Neural cell (in vitro differentiated cells): ENCODE results near the gene ZRANB1. TPM values are rescaled to one million over a fixed set of nuclear protein-coding genes. Genes with fewer than 3 reads are reported as not detected.

Source experiments
- H2AFZ ChIP-seq: fragments of 200-600, 300-800 bp; sonication (generic), shearing (Covaris generic); 2 replicates; pipeline ENCODE4 v1.6.0; 2014; ENCODE audit warnings: low read depth, mild to moderate bottlenecking, antibody characterized with exemption, low read length, moderate library complexity
- H3F3A ChIP-seq: fragments of 200-600 bp; shearing (Covaris generic); 2 replicates; pipeline ENCODE4 v1.6.1; 2016; ENCODE audit warnings: mild to moderate bottlenecking, moderate library complexity, mixed read lengths, antibody characterized with exemption, low read length; ENCODE audit not compliant: insufficient read depth, poor library complexity, severe bottlenecking
- H3K27ac ChIP-seq: fragments of 200-600, 300-800 bp; sonication (generic), shearing (Covaris generic); 2 replicates; pipeline ENCODE4 v1.5.1; 2014; ENCODE audit warnings: mild to moderate bottlenecking, low read length, moderate library complexity
- H3K27me3 ChIP-seq: fragments of 300-800, 200-600 bp; sonication (generic), shearing (Covaris generic); 2 replicates; pipeline ENCODE4 v1.6.0; 2014; ENCODE audit warnings: mild to moderate bottlenecking, low read depth, low read length, moderate library complexity; ENCODE audit not compliant: insufficient read depth
- H3K36me3 ChIP-seq: fragments of 300-800, 200-600 bp; sonication (generic), shearing (Covaris generic); 2 replicates; pipeline ENCODE4 v1.5.1; 2014; ENCODE audit warnings: mild to moderate bottlenecking, antibody characterized with exemption, low read length, moderate library complexity; ENCODE audit not compliant: insufficient read depth
- H3K4me2 ChIP-seq: fragments of 300-800, 200-600 bp; sonication (generic), shearing (Covaris generic); 2 replicates; pipeline ENCODE4 v1.6.0; 2014; ENCODE audit warnings: mild to moderate bottlenecking, low read length
- H3K4me3 ChIP-seq: fragments of 300-800, 200-600 bp; sonication (generic), shearing (Covaris generic); 2 replicates; pipeline ENCODE4 v1.5.1; 2014; ENCODE audit warnings: mild to moderate bottlenecking, low read length, moderate library complexity
- H3K79me2 ChIP-seq: fragments of 200-600 bp; shearing (Covaris generic); replicated peaks from 2 replicates; pipeline ENCODE4 v1.6.0; 2014; ENCODE audit warnings: mild to moderate bottlenecking, low read length, moderate library complexity; ENCODE audit not compliant: insufficient read depth
- H3K9ac ChIP-seq: fragments of 300-800, 200-600 bp; sonication (generic), shearing (Covaris generic); 2 replicates; pipeline ENCODE4 v1.6.1; 2016; ENCODE audit warnings: mild to moderate bottlenecking, low read length, mixed read lengths
- H3K9me2 ChIP-seq: fragments of 200-600 bp; shearing (Covaris generic); 2 replicates; pipeline ENCODE4 v1.6.1; 2016; ENCODE audit warnings: mild to moderate bottlenecking, low read length, mixed read lengths; ENCODE audit not compliant: insufficient read depth
- H3K9me3 ChIP-seq: fragments of 200-600, 300-800 bp; sonication (generic), shearing (Covaris generic); 2 replicates; pipeline ENCODE4 v1.6.1; 2016; ENCODE audit warnings: mild to moderate bottlenecking, mixed run types, low read length, moderate library complexity, mixed read lengths
- H4K20me1 ChIP-seq: fragments of 200-600 bp; shearing (Covaris generic); 2 replicates; pipeline ENCODE4 v1.6.1; 2016; ENCODE audit warnings: mild to moderate bottlenecking, mixed run types; ENCODE audit not compliant: insufficient read depth
- CTCF ChIP-seq: fragments of 450-650 bp; IDR thresholded peaks from 2 replicates; pipeline ENCODE4 v1.5.1; 2014; ENCODE audit warnings: antibody characterized with exemption, mild to moderate bottlenecking, moderate library complexity; ENCODE audit not compliant: poor library complexity, severe bottlenecking
- EP300 ChIP-seq: fragments of 450-650 bp; conservative IDR thresholded peaks from 2 replicates; pipeline ENCODE4 v1.6.1; 2014; ENCODE audit warnings: antibody characterized with exemption, mild to moderate bottlenecking, moderate library complexity; ENCODE audit not compliant: poor library complexity, severe bottlenecking
- EZH2 ChIP-seq: fragments of 200-600, 300-800 bp; shearing (Covaris generic), sonication (generic); IDR thresholded peaks from 2 replicates; pipeline ENCODE4 v1.6.1; 2014; ENCODE audit warnings: antibody characterized with exemption, low read length, borderline replicate concordance, mild to moderate bottlenecking; ENCODE audit not compliant: insufficient read depth, poor library complexity, severe bottlenecking
- MXI1 ChIP-seq: fragments of 450-650 bp; conservative IDR thresholded peaks from 2 replicates; pipeline ENCODE4 v1.6.1; 2014; ENCODE audit warnings: antibody characterized with exemption, mild to moderate bottlenecking; ENCODE audit not compliant: poor library complexity, severe bottlenecking
- POLR2AphosphoS5 ChIP-seq: IDR thresholded peaks from 2 replicates; pipeline ENCODE4 v1.6.1; 2012
- RAD21 ChIP-seq: fragments of 450-650 bp; conservative IDR thresholded peaks from 2 replicates; pipeline ENCODE4 v1.6.1; 2014; ENCODE audit warnings: antibody characterized with exemption, mild to moderate bottlenecking, moderate library complexity
- REST ChIP-seq: IDR thresholded peaks from 2 replicates; pipeline ENCODE4 v1.6.1; 2012; ENCODE audit warnings: borderline replicate concordance
- SMC3 ChIP-seq: fragments of 450-650 bp; conservative IDR thresholded peaks from 2 replicates; pipeline ENCODE4 v1.6.1; 2014; ENCODE audit warnings: antibody characterized with exemption, mild to moderate bottlenecking, moderate library complexity; ENCODE audit not compliant: poor library complexity
- TAF1 ChIP-seq: IDR thresholded peaks from 2 replicates; pipeline ENCODE4 v1.6.1; 2012; ENCODE audit warnings: low read depth
- polyA plus RNA-seq: library from polyadenylated mRNA; depleted of rRNA; stranded (reverse); fragments of >200 nt; gene quantifications from 2 replicates; pipeline ENCODE4 v1.2.3, GENCODE V29; 2014

The ZRANB1 gene
- polyA plus RNA-seq, 1 donor from 2014 or later, result 47.7 TPM

- no peak overlapping the region for H2AFZ ChIP-seq
- H3K79me2 ChIP-seq, result peaks cover 17% of the 10 kb centered on the region
- no peaks in the 10 kb centered on the region for H3K36me3 ChIP-seq
- H3K27me3 ChIP-seq, result no peaks in the 10 kb centered on the region
- no peak for TF ChIP-seq CTCF
- no peak for TF ChIP-seq POLR2AphosphoS5
- no peak for TF ChIP-seq RAD21
- no peak for TF ChIP-seq EZH2
- no peak for TF ChIP-seq REST
- TF ChIP-seq SMC3, result no peak
- no peak for TF ChIP-seq TAF1
- no peak for TF ChIP-seq EP300
- no peak for TF ChIP-seq MXI1
- no peak overlapping the region for H3K4me2 ChIP-seq
- H3F3A ChIP-seq, result no peaks in the 10 kb centered on the region
- H3K4me3 ChIP-seq, result no peak overlapping the region
- H3K9ac ChIP-seq, result no peak overlapping the region
- H4K20me1 ChIP-seq, result no peaks in the 10 kb centered on the region
- H3K9me3 ChIP-seq, result no peaks in the 10 kb centered on the region
- H3K9me2 ChIP-seq, result no peaks in the 10 kb centered on the region
- no peak overlapping the region for H3K27ac ChIP-seq
Observed at GRCh38 chr10:125003901-125004467, 62.1 kb downstream of the ZRANB1 start.

- H3K36me3 ChIP-seq, result no peaks in the 10 kb centered on the region
- no peaks in the 10 kb centered on the region for H3K9me3 ChIP-seq
- H3K27ac ChIP-seq, result peak overlapping the region; percentile 56
- TF ChIP-seq CTCF (no peak), SMC3 (no peak), EP300 (no peak), EZH2 (no peak), POLR2AphosphoS5 (no peak), TAF1 (no peak), RAD21 (no peak), MXI1 (no peak), REST (no peak)
- no peaks in the 10 kb centered on the region for H3K9me2 ChIP-seq
- peaks cover 17% of the 10 kb centered on the region for H3K79me2 ChIP-seq
- H4K20me1 ChIP-seq, result no peaks in the 10 kb centered on the region
- no peaks in the 10 kb centered on the region for H3F3A ChIP-seq
- no peak overlapping the region for H3K9ac ChIP-seq
- no peak overlapping the region for H3K4me3 ChIP-seq
- H3K27me3 ChIP-seq, result no peaks in the 10 kb centered on the region
- H3K4me2 ChIP-seq, result no peak overlapping the region
- H2AFZ ChIP-seq, result no peak overlapping the region
Observed at GRCh38 chr10:125004571-125005311, 62.8 kb downstream of the ZRANB1 start.
